ENCODE measurements around the gene MUC4.

- TF ChIP-seq CTCF (IDR thresholded peaks at IDR 0.05; ENCODE audit: borderline replicate concordance, extremely low read depth, low read length, poor library complexity, severe bottlenecking) (no peak), EZH2 (IDR thresholded peaks at IDR 0.05; ENCODE audit: borderline replicate concordance, low read depth, low read length, severe bottlenecking) (no peak)
These were observed 97.2 kb downstream of the MUC4 start for GRCh38 chr3:195714380-195715011.

Measured in DND-41 (cell line).